Stimulated activated CD4-positive, alpha-beta T cell treated with anti-CD3 and anti-CD28 coated beads, Interleukin-4, amount 100 ng/mL, for 24 hours (primary cell): Measurements from ENCODE around the gene ADIPOR2.

Source experiments
- DNase-seq: peaks from one replicate; pipeline ENCODE4 v3.0.0-alpha.2; 2020

Gene ADIPOR2

DNA sequence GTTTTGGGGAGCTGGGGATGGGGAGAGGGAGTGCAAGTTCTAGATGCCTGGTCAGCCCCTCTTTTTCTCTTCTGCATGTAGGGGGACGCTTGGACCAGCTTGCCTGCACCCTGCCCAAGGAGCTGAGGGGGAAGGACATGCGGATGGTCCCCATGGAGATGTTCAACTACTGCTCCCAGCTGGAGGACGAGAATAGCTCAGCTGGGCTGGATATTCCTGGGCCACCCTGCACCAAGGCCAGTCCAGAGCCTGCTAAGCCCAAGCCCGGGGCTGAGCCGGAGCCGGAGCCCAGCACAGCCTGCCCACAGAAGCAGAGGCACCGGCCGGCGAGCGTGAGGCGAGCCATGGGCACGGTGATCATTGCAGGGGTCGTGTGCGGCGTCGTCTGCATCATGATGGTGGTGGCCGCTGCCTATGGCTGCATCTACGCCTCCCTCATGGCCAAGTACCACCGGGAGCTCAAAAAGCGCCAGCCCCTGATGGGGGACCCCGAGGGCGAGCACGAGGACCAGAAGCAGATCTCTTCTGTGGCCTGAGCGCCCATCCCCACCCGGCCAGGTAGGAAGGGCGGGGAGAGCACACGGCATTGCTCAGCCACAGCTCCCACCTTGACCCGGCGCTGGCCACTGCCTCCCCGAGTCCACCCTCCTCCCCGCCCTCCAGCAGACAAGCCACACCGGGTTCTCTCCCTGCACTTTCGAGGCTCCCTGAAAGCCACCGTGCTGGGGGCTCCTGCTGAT is 143.5 kb downstream of the ADIPOR2 start:
- no peak for DNase-seq

DNA sequence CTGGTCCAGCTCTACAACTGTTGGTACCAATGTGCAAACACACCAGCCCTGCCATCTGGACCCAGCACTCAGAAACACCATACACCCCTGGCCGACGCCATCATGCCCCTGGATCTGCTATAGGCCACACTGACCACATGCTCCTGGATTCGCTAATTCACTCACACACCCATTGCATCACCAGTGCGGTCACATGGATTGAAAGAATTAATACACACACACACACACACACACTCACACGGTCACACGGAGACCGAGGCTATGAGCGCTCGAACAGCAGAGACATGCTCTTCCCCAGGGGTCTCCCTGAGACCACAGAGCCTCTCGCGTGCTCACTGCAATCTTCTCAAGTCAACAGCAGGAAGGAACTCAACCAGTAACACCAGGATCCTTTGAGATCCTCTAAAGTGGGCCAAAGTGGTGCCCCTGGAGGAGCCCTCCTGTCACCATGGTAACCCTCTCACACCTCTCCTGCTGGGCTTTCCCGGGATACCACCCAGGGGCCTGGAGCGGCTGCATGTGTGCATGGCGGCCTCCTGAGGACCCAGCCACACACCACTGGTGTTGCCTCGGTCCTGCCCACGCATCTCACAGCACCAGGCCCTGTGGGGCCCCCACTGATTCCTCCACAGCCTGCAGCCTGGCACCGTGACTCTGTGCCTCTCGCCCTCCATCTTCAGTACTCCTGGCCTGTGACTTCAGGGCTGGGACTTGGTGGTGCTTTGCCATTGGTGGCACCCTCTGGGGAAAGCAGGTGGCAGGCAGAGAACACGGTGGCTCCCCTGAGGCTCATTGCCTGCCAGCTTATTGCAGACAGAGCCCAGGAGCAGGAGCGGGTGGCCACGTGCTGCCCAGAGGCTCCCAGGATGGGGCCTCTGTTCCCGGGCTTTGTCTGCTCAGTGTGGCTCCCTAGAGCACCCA is 144.6 kb downstream of the ADIPOR2 start:
- DNase-seq = no peak

DNA sequence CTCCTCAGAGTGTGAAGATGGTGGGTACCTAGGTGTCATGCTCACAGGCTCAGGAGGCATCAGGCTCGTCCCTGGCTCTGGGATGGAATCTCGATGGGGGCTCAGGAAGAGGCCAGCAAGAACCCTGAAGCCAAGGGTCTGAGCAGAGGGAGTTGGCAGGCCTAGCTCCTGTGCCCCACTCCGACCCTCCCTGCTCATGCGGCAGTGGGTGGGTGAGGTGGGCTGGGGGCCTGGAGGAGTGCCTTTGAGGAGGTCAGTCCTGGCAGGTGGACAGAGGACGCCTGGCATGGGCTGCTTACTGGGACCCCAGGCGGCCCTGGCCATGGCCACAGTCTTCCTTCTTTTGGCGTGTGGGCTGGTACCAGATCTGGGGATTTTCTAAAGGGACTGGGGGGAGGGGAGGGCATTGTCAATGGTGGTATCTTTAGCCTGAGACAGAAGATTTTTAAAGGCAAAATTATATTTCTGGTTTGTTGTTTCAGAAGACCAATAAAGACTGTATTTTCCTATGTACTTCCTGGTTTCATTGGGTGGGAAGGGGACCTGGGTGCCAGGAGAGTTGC is 145.5 kb downstream of the ADIPOR2 start:
- no peak for DNase-seq

DNA sequence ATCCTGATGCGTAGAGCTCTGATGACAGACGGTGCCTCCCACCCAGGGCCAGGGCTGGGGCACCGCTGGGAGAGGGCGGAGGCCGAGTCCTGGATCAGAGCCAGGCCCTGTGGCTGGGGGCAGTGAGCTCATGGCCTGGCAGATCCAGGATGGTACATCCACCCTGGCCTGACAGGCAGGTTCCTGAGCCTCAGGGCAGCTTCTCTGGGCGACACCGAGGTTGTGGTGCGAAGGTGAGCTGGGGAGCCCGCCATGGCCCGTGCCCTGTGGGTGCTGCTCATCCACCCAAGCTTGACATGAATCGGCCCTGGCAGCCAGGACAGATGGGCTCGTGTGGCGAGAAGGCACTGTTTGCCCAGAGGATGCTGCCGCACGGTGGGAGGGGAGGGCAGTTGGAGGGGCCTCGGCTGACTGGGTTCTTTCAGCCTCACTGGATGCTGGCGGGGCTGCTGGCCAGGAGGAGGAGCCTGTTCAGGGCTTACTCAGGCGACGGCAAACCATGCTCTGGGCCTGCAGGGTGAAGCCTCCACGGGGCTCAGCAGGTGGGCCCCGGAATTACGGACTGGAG is 146.1 kb downstream of the ADIPOR2 start:
- no peak for DNase-seq

DNA sequence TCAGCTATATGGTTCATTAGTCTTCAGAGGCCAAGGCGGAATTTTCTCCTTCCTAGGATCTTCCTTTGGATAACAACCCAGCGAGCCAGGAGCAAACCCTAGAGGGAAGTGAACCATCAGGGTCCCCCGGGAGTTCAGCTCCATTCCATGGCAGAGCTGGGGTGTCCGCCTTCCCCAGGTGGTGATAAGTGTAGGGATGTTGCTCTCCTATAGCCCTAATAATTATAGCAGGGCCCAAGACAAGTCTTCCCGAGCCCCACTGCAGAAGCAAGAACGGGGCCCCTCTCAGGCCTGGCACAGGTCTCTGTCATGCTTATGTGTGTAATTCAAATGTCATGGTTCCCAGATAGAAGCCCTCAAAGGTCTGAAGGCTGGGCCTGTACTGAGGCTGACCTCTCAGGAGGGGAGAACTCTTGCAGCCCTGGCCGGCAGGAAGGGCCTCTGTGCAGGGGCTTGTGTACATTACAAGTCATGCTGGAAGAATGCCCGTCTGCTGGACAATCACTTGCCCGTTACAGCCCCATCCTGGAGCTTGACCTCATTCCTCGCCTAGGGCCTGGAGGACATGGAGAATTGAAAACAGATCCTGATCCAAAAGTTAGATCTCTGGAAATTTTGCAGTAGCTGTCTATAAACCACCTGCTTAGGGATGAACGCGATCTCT is 146.8 kb downstream of the ADIPOR2 start:
- no peak for DNase-seq
